ENCODE measurements around the gene GMDS. TPM values are rescaled to one million over a fixed set of nuclear protein-coding genes. Genes with fewer than 3 reads are reported as not detected.

GMDS gene
- total and polyA plus RNA-seq, 2 of the 8 experiments (the other 6 are each of a cell fraction or from before 2014, with no cell fraction given): 16.8 to 50.0 TPM

GRCh38 chr6:1798965-1799325 lies 446.5 kb downstream of the GMDS start:
- no peak overlapping the region for H3K14ac ChIP-seq (ENCODE audit: insufficient read length)
- H3K23me2 ChIP-seq (ENCODE audit: low read depth, low read length): no peaks in the 10 kb centered on the region
- 89% methylated on average over 6 of the region's 8 CpGs; no CpG with 5 or more reads in 1 of the 2 experiments for WGBS, 2 experiments (ENCODE audit: extremely low coverage in 1 of 2, insufficient coverage in 1 of 2, insufficient read length in 1 of 2, insufficient replicate concordance in 2 of 2, low coverage in 1 of 2, low lambda C conversion rate in 2 of 2, missing lambda C conversion rate in 1 of 2)
- no peaks in the 10 kb centered on the region for H3K9me3 ChIP-seq (ENCODE audit: insufficient read depth in 2 of 2, low read depth in 1 of 2, low read length in 1 of 2)
- TF ChIP-seq EZH2 (IDR thresholded peaks at IDR 0.05; ENCODE audit: low read depth, low read length, severe bottlenecking): no peak
- TF ChIP-seq HDAC2 (IDR thresholded peaks at IDR 0.05; ENCODE audit: borderline replicate concordance in 1 of 2, low read depth in 2 of 2, low read length in 2 of 2): no peak
- TF ChIP-seq EP300 (IDR thresholded peaks at IDR 0.05; ENCODE audit: borderline replicate concordance in 1 of 2, low read depth in 2 of 2, low read length in 2 of 2): no peak
- TF ChIP-seq CEBPB (IDR thresholded peaks at IDR 0.05; ENCODE audit: low read depth, low read length): no peak
- TF ChIP-seq CREB1 (IDR thresholded peaks at IDR 0.05): no peak
- TF ChIP-seq BACH1 (IDR thresholded peaks at IDR 0.05; ENCODE audit: low read length): no peak
- no peak for TF ChIP-seq KDM4A (IDR thresholded peaks at IDR 0.05; ENCODE audit: low read depth, low read length, severe bottlenecking)
- TF ChIP-seq JUND (IDR thresholded peaks at IDR 0.05; ENCODE audit: low read length): no peak
- no peak overlapping the region for H4K5ac ChIP-seq (ENCODE audit: insufficient read length, low read depth, low read length)
- H3K79me1 ChIP-seq (ENCODE audit: low read depth, low read length): no peaks in the 10 kb centered on the region
- no peak overlapping the region for H2AFZ ChIP-seq (ENCODE audit: low read length)
- H4K20me1 ChIP-seq (replicated peaks in 1 of 2; ENCODE audit: control insufficient read depth in 1 of 2, insufficient read depth in 2 of 2, low read length in 2 of 2): no peaks in the 10 kb centered on the region
- POLR2A ChIA-PET (ENCODE audit: partially characterized antibody): interaction anchor here (1.0 kb wide), 1 partner anchor 37 kb away, joined by 3 read pairs; no protein-coding TSS in a partner anchor
- H3K4me3 ChIP-seq (ENCODE audit: extremely low read depth in 1 of 4, insufficient read depth in 2 of 4, low read depth in 3 of 4, low read length in 4 of 4): no peak overlapping the region
- H3K23ac ChIP-seq (ENCODE audit: insufficient read length): no peak overlapping the region
- no peak overlapping the region for H2BK12ac ChIP-seq (ENCODE audit: low read depth, low read length)
- no peaks in the 10 kb centered on the region for H3K36me3 ChIP-seq (ENCODE audit: control insufficient read depth in 2 of 4, insufficient read depth in 4 of 4, low read length in 3 of 4)
- DNase-seq (ENCODE audit: low read depth in 1 of 2, low spot score in 2 of 2) (no peak), FAIRE-seq (no peak)
- no peak overlapping the region for H3K4me2 ChIP-seq (ENCODE audit: insufficient read depth in 1 of 2, low read depth in 2 of 2, low read length in 2 of 2)
- no peak overlapping the region for H2AK5ac ChIP-seq (ENCODE audit: low read depth, low read length)
- no peak overlapping the region for H2BK120ac ChIP-seq (replicated peaks; ENCODE audit: low read depth, low read length)
- no peak overlapping the region for H2BK20ac ChIP-seq (ENCODE audit: low read length)
- no peaks in the 10 kb centered on the region for H3K27me3 ChIP-seq (replicated peaks in 1 of 4; ENCODE audit: control insufficient read depth in 3 of 4, extremely low read depth in 1 of 4, insufficient read depth in 3 of 4, low read length in 3 of 4)
- no peak overlapping the region for H3K9ac ChIP-seq (replicated peaks in 1 of 4; ENCODE audit: extremely low read depth in 1 of 4, low read depth in 3 of 4, low read length in 3 of 4)
- no peak overlapping the region for H3K56ac ChIP-seq (replicated peaks; ENCODE audit: insufficient read length, low read depth, low read length)
- H3K4me1 ChIP-seq (replicated peaks in 1 of 4; ENCODE audit: control insufficient read depth in 3 of 4, insufficient read depth in 4 of 4, low read length in 3 of 4): peaks cover 0 to 9% (median 3%) of the 10 kb centered on the region in 4 experiments; a peak in 4 of 7 replicates
- H4K91ac ChIP-seq (replicated peaks; ENCODE audit: insufficient read length, low read length): no peak overlapping the region
- H3K4ac ChIP-seq (replicated peaks; ENCODE audit: insufficient read length, low read depth, low read length): no peak overlapping the region
- H2BK5ac ChIP-seq (ENCODE audit: low read depth, low read length): no peak overlapping the region
- no peak overlapping the region for H3K27ac ChIP-seq (ENCODE audit: low read depth, low read length)
- H3K79me2 ChIP-seq (ENCODE audit: control insufficient read depth in 1 of 2, insufficient read depth in 2 of 2, low read length in 2 of 2): no peaks in the 10 kb centered on the region
- CTCF ChIA-PET (ENCODE audit: partially characterized antibody): interaction anchor here (1.4 kb wide), 1 partner anchor 555 kb away, joined by 3 read pairs; no protein-coding TSS in a partner anchor
- no peak overlapping the region for H3K18ac ChIP-seq (ENCODE audit: extremely low read depth, low read length)
- H2BK15ac ChIP-seq (ENCODE audit: low read length): no peak overlapping the region
- H4K8ac ChIP-seq (ENCODE audit: extremely low read depth, insufficient read depth, low read length): no peak overlapping the region
